Spinal cord (tissue), 10 donors: Measurements from ENCODE around the gene PLA2G5. TPM values are rescaled to one million over a fixed set of nuclear protein-coding genes. Genes with fewer than 3 reads are reported as not detected.

Experiments used
- DNase-seq, 6 donors: peaks; one replicate each; pipeline versions ENCODE4 v3.0.0 to v3.0.0-alpha.2; 2013 to 2015; ENCODE audit warnings: low spot score in 6 of 6, low read depth in 4 of 6
- H3K27ac ChIP-seq: one replicate; pipeline ENCODE4 v1.5.1; 2013; ENCODE audit warnings: low read depth, low read length, control low read depth
- H3K27me3 ChIP-seq: one replicate; pipeline ENCODE4 v1.6.1; 2013; ENCODE audit warnings: low read length; ENCODE audit not compliant: control insufficient read depth, insufficient read depth
- H3K36me3 ChIP-seq: one replicate; pipeline ENCODE4 v1.6.1; 2013; ENCODE audit warnings: low read length; ENCODE audit not compliant: control insufficient read depth, insufficient read depth
- H3K4me1 ChIP-seq: one replicate; pipeline ENCODE4 v1.6.1; 2013; ENCODE audit warnings: low read length; ENCODE audit not compliant: control insufficient read depth, insufficient read depth
- H3K4me3 ChIP-seq: one replicate; pipeline ENCODE4 v1.5.1; 2013; ENCODE audit warnings: low read depth, low read length, control low read depth
- H3K9me3 ChIP-seq: one replicate; pipeline ENCODE4 v1.6.1; 2013; ENCODE audit warnings: low read length; ENCODE audit not compliant: control insufficient read depth, insufficient read depth
- WGBS: methylation state at CpG from one replicate; pipeline ENCODE4 v1.1.5; 2013; ENCODE audit warnings: missing lambda C conversion rate; ENCODE audit not compliant: insufficient coverage; 5-methylcytosine and 5-hydroxymethylcytosine counted together
- polyA plus RNA-seq, 2 donors: library from polyadenylated mRNA; unstranded; fragments of 120-200 nt; gene quantifications; one replicate each; pipeline ENCODE4 v1.2.1, GENCODE V29; 2013; ENCODE audit not compliant: insufficient read length in 2 of 2
- total RNA-seq, 2 donors: library from RNA; depleted of rRNA in 1 of 2; stranded (reverse); fragments of 120-200 nt in 1 of 2; fragments of >200 nt in 1 of 2; gene quantifications; one replicate each; pipeline versions ENCODE4 v1.2.3 to v1.2.4, GENCODE V29; 2013 to 2014
- donor health status: healthy.

Gene PLA2G5
- total and polyA plus RNA-seq, 4 donors = 1.9 to 3.2 (median 2.6) TPM

DNA sequence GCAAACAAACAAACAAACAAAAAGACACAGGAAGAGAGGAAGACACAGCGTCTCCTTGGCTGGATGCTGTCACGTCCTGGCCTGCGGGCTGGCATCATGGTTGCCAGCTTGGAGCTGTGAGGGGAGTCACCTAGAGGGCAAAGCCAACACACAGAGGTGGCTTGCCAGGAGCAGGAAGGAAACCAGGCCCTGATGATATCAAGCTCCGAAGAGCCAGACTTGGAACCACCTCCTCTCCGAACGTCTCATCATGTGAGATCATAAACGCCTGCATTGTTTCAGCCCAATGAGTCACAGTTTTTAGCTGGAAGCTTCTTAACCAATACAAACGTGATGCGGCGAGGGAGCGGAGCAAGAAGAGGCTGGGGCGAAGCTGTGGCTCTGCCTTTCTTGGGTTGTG, 40.7 kb downstream of the PLA2G5 start:
- Histone ChIP-seq H3K4me3 (no peak overlapping the region), H3K4me1 (peaks cover 12% of the 10 kb centered on the region), H3K36me3 (no peaks in the 10 kb centered on the region), H3K27me3 (no peaks in the 10 kb centered on the region), H3K9me3 (no peaks in the 10 kb centered on the region), H3K27ac (no peak overlapping the region)
- WGBS = 73% methylated on average over 11 of the region's 12 CpGs
- no peak for DNase-seq

DNA sequence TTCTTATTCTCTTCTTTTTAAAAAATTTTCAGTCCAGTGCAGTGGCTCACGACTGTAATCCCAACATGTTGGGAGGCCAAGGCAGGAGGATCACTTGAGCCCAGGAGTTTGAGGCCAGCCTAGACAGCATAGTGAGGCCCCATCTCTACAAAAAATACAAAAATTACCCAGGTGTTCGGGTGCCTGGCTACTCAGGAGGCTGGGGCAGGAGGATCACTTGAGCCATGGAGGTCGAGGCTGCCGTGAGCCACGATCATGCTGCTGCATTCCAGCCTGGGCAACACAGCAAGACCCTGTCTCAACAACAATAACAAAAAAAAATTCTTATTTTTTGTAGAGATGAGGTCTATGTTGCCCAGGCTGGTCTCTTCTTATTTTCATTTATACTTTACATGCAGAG, 41.5 kb downstream of the PLA2G5 start:
- H3K9me3 ChIP-seq = no peaks in the 10 kb centered on the region
- no peak overlapping the region for H3K4me3 ChIP-seq
- no peaks in the 10 kb centered on the region for H3K27me3 ChIP-seq
- no peak overlapping the region for H3K27ac ChIP-seq
- H3K4me1 ChIP-seq = peaks cover 12% of the 10 kb centered on the region
- DNase-seq = no peak
- no peaks in the 10 kb centered on the region for H3K36me3 ChIP-seq
- 87% methylated on average over 2 of the region's 5 CpGs for WGBS

GRCh38 chr1:20112279-20113000, 42.4 kb downstream of the PLA2G5 start:
- Histone ChIP-seq H3K27me3 (no peaks in the 10 kb centered on the region), H3K4me1 (peaks cover 12% of the 10 kb centered on the region)
- 85% methylated on average over 3 of the region's 3 CpGs for WGBS

GRCh38 chr1:20114021-20114648, 44.1 kb downstream of the PLA2G5 start:
- Histone ChIP-seq H3K4me1 (peaks cover 6% of the 10 kb centered on the region), H3K27ac (no peak overlapping the region), H3K36me3 (no peaks in the 10 kb centered on the region), H3K9me3 (no peaks in the 10 kb centered on the region), H3K27me3 (no peaks in the 10 kb centered on the region), H3K4me3 (no peak overlapping the region)
- no peak for DNase-seq
- 66% methylated on average over 12 of the region's 15 CpGs for WGBS

More at GRCh38 chr1:20112279-20113000, 42.4 kb downstream of the PLA2G5 start:
- Histone ChIP-seq H3K9me3 (no peaks in the 10 kb centered on the region), H3K4me3 (no peak overlapping the region), H3K36me3 (no peaks in the 10 kb centered on the region), H3K27ac (no peak overlapping the region)
- no peak for DNase-seq

GRCh38 chr1:20115479-20115878, 45.5 kb downstream of the PLA2G5 start:
- H3K9me3 ChIP-seq = no peaks in the 10 kb centered on the region
- no peak overlapping the region for H3K4me3 ChIP-seq
- DNase-seq = no peak
- no peak overlapping the region for H3K27ac ChIP-seq
- WGBS = 93% methylated on average over 4 of the region's 4 CpGs
- no peaks in the 10 kb centered on the region for H3K27me3 ChIP-seq
- no peaks in the 10 kb centered on the region for H3K36me3 ChIP-seq
- H3K4me1 ChIP-seq = peaks cover 4% of the 10 kb centered on the region

DNA sequence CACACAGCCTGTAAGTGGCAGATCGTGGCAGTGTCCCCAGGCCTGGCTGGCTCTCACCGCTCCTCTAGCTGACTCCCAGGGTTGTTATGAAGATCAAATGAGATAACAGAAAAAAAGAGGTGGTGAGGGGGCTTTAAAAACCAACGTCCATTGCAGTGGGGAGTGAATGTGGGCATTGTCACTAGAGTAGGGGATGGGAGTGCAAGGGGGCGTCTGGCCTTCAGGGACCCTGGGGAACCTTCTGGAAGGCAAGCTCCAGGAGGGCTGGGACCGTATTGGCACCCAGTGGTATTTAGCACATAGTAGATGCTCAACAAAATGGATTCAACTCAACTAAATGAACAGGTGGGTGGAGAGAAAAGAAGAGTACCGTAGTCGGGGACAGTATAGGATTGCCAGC, 45.9 kb downstream of the PLA2G5 start:
- H3K4me1 ChIP-seq = no peaks in the 10 kb centered on the region
- no peaks in the 10 kb centered on the region for H3K9me3 ChIP-seq
- H3K27me3 ChIP-seq = no peaks in the 10 kb centered on the region
- DNase-seq = no peak
- H3K27ac ChIP-seq = no peak overlapping the region
- H3K4me3 ChIP-seq = no peak overlapping the region
- WGBS = 93% methylated on average over 4 of the region's 7 CpGs
- no peaks in the 10 kb centered on the region for H3K36me3 ChIP-seq

- H3K36me3 ChIP-seq = no peaks in the 10 kb centered on the region
- peak in 1 of 6 donors; percentile 74 for DNase-seq
- no peaks in the 10 kb centered on the region for H3K27me3 ChIP-seq
- H3K4me1 ChIP-seq = no peaks in the 10 kb centered on the region
- H3K9me3 ChIP-seq = no peaks in the 10 kb centered on the region
- H3K4me3 ChIP-seq = no peak overlapping the region
- no peak overlapping the region for H3K27ac ChIP-seq
These were observed 47.2 kb downstream of the PLA2G5 start for GRCh38 chr1:20117236-20117635.

DNA sequence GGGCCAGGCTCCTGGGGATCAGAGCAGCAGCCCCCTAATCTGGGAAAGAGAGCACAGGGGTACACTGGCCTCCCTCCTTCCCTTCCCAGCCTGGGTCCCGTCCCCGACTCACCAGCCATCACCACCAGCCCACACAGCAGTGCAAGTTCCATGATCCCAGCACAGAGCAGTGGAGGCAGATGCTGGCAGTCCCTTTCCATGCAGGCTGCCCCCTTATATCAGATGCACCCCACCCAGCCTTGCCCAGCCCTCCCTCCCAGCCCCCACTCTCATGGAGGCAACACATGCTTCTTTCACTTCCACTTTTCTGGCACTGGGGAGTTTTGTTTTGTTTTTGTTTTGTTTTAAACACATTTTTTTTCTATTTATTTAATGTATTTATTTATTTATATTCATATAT, 49.4 kb downstream of the PLA2G5 start, which contains the start of gene PLA2G2D:
TSS of gene PLA2G2D (minus strand) at position 190 of the 400 bp plus-strand sequence. CDS start at position 152, 38 bp downstream.
- Histone ChIP-seq H3K4me3 (no peak within 1 kb of the TSS), H3K27me3 (no peaks in the 10 kb centered on the region), H3K36me3 (no peaks in the 10 kb centered on the region), H3K9me3 (no peaks in the 10 kb centered on the region), H3K27ac (no peak within 1 kb of the TSS), H3K4me1 (no peaks in the 10 kb centered on the region)
- no peak for DNase-seq
- WGBS = 80% methylated on average over 2 of the region's 2 CpGs

- no peak for DNase-seq
- Histone ChIP-seq H3K36me3 (no peaks in the 10 kb centered on the region), H3K27ac (no peak overlapping the region), H3K9me3 (no peaks in the 10 kb centered on the region), H3K4me1 (no peaks in the 10 kb centered on the region), H3K4me3 (no peak overlapping the region), H3K27me3 (no peaks in the 10 kb centered on the region)
- 96% methylated on average over 4 of the region's 4 CpGs for WGBS
These were observed 50.8 kb downstream of the PLA2G5 start for GRCh38 chr1:20120796-20121195.
